ENCODE results near the gene GLRX3. TPM values are rescaled to one million over a fixed set of nuclear protein-coding genes. Genes with fewer than 3 reads are reported as not detected.

GLRX3 gene
- total and polyA plus RNA-seq, 3 experiments from 2014 or later = 78.6 to 169 (median 155) TPM

- DNase-seq = no peak
- Histone ChIP-seq H3K4me3 (ENCODE audit: low read length) (no peak overlapping the region), H3K27me3 (ENCODE audit: insufficient read depth, low read length, poor library complexity, severe bottlenecking) (no peaks in the 10 kb centered on the region), H3K36me3 (ENCODE audit: insufficient read depth, low read length) (peaks cover 27% of the 10 kb centered on the region), H3K4me1 (ENCODE audit: insufficient read depth, low read length) (no peaks in the 10 kb centered on the region), H3K9me3 (ENCODE audit: low read length) (no peaks in the 10 kb centered on the region), H3K27ac (ENCODE audit: low read depth, low read length) (no peak overlapping the region)
- Mint-ChIP-seq H3K9me3 (no peaks in the 10 kb centered on the region), H3K4me1 (peaks cover 18 to 40% (median 36%) of the 10 kb centered on the region in 3 donors), H3K36me3 (peaks cover 5 to 63% (median 27%) of the 10 kb centered on the region in 3 donors), H3K27ac (peak overlapping the region in 1 of 8 donors; percentile 25), H3K4me3 (no peak overlapping the region), H3K27me3 (no peaks in the 10 kb centered on the region)
- CTCF ChIA-PET = interaction anchor here (0.6 kb wide), 1 partner anchor 30 kb away, joined by 3 read pairs; no protein-coding TSS in a partner anchor
- POLR2A ChIA-PET = no interaction called here
These were observed 25.1 kb downstream of the GLRX3 start for GRCh38 chr10:130161331-130161730.

- Histone ChIP-seq H3K27ac (ENCODE audit: low read depth, low read length) (no peak overlapping the region), H3K4me1 (ENCODE audit: insufficient read depth, low read length) (peaks cover 28% of the 10 kb centered on the region), H3K9me3 (ENCODE audit: low read length) (no peaks in the 10 kb centered on the region), H3K4me3 (ENCODE audit: low read length) (no peak overlapping the region), H3K36me3 (ENCODE audit: insufficient read depth, low read length) (peaks cover 20% of the 10 kb centered on the region), H3K27me3 (ENCODE audit: insufficient read depth, low read length, poor library complexity, severe bottlenecking) (no peaks in the 10 kb centered on the region)
- H3K4me3 Mint-ChIP-seq = no peak overlapping the region
- no peak for DNase-seq
- no peaks in the 10 kb centered on the region for H3K27me3 Mint-ChIP-seq
- no peaks in the 10 kb centered on the region for H3K9me3 Mint-ChIP-seq
- ChIA-PET POLR2A (no interaction called here), CTCF (no interaction called here)
- peaks cover 0 to 73% (median 25%) of the 10 kb centered on the region in 3 donors for H3K36me3 Mint-ChIP-seq
- peaks cover 25 to 61% (median 40%) of the 10 kb centered on the region in 3 donors for H3K4me1 Mint-ChIP-seq
- H3K27ac Mint-ChIP-seq = no peak overlapping the region
These were observed 31.0 kb downstream of the GLRX3 start for GRCh38 chr10:130167193-130167592.

GRCh38 chr10:130167707-130168106 lies 31.5 kb downstream of the GLRX3 start:
- peaks cover 25 to 62% (median 40%) of the 10 kb centered on the region in 3 donors for H3K4me1 Mint-ChIP-seq
- peaks cover 0 to 71% (median 23%) of the 10 kb centered on the region in 3 donors for H3K36me3 Mint-ChIP-seq
- H3K27me3 ChIP-seq (ENCODE audit: insufficient read depth, low read length, poor library complexity, severe bottlenecking) = no peaks in the 10 kb centered on the region
- no peak overlapping the region for H3K4me3 Mint-ChIP-seq
- no peaks in the 10 kb centered on the region for H3K27me3 Mint-ChIP-seq
- no peak for DNase-seq
- H3K4me3 ChIP-seq (ENCODE audit: low read length) = no peak overlapping the region
- no peak overlapping the region for H3K27ac ChIP-seq (ENCODE audit: low read depth, low read length)
- H3K36me3 ChIP-seq (ENCODE audit: insufficient read depth, low read length) = peaks cover 15% of the 10 kb centered on the region
- H3K9me3 ChIP-seq (ENCODE audit: low read length) = no peaks in the 10 kb centered on the region
- no peaks in the 10 kb centered on the region for H3K9me3 Mint-ChIP-seq
- H3K4me1 ChIP-seq (ENCODE audit: insufficient read depth, low read length) = peaks cover 28% of the 10 kb centered on the region
- ChIA-PET POLR2A (no interaction called here), CTCF (no interaction called here)
- no peak overlapping the region for H3K27ac Mint-ChIP-seq

- CTCF ChIA-PET = no interaction called here
- POLR2A ChIA-PET = no interaction called here
These were observed 33.1 kb downstream of the GLRX3 start for GRCh38 chr10:130169136-130169859.

GRCh38 chr10:130171196-130171595 lies 35.0 kb downstream of the GLRX3 start:
- peaks cover 28% of the 10 kb centered on the region for H3K4me1 ChIP-seq (ENCODE audit: insufficient read depth, low read length)
- ChIA-PET CTCF (interaction anchor here (1.4 kb wide), 1 partner anchor 20 kb away, joined by 3 read pairs; no protein-coding TSS in a partner anchor), POLR2A (no interaction called here)
- H3K4me3 ChIP-seq (ENCODE audit: low read length) = no peak overlapping the region
- H3K36me3 ChIP-seq (ENCODE audit: insufficient read depth, low read length) = peaks cover 31% of the 10 kb centered on the region
- H3K27ac ChIP-seq (ENCODE audit: low read depth, low read length) = no peak overlapping the region
- Mint-ChIP-seq H3K36me3 (peaks cover 0 to 77% (median 21%) of the 10 kb centered on the region in 3 donors), H3K4me3 (peak overlapping the region in 4 of 7 donors; percentile 4 to 17 (median 6)), H3K4me1 (peaks cover 27 to 76% (median 43%) of the 10 kb centered on the region in 3 donors), H3K9me3 (no peaks in the 10 kb centered on the region), H3K27ac (peak overlapping the region in 6 of 8 donors; percentile 2 to 94 (median 20)), H3K27me3 (no peaks in the 10 kb centered on the region)
- no peaks in the 10 kb centered on the region for H3K27me3 ChIP-seq (ENCODE audit: insufficient read depth, low read length, poor library complexity, severe bottlenecking)
- H3K9me3 ChIP-seq (ENCODE audit: low read length) = no peaks in the 10 kb centered on the region
- DNase-seq = peak in 3 of 5 donors; percentile 14 to 67 (median 34)

More at GRCh38 chr10:130169136-130169859, 33.1 kb downstream of the GLRX3 start:
- H3K4me3 ChIP-seq (ENCODE audit: low read length) = no peak overlapping the region
- H3K9me3 ChIP-seq (ENCODE audit: low read length) = no peaks in the 10 kb centered on the region
- H3K9me3 Mint-ChIP-seq = no peaks in the 10 kb centered on the region
- H3K36me3 ChIP-seq (ENCODE audit: insufficient read depth, low read length) = peaks cover 25% of the 10 kb centered on the region
- H3K27ac ChIP-seq (ENCODE audit: low read depth, low read length) = no peak overlapping the region
- no peak overlapping the region for H3K27ac Mint-ChIP-seq
- H3K4me1 ChIP-seq (ENCODE audit: insufficient read depth, low read length) = peaks cover 28% of the 10 kb centered on the region
- H3K27me3 Mint-ChIP-seq = no peaks in the 10 kb centered on the region
- H3K4me3 Mint-ChIP-seq = peak overlapping the region in 4 of 7 donors; percentile 37 to 47 (median 42)
- no peak for DNase-seq
- peaks cover 0 to 79% (median 21%) of the 10 kb centered on the region in 3 donors for H3K36me3 Mint-ChIP-seq
- peaks cover 28 to 75% (median 43%) of the 10 kb centered on the region in 3 donors for H3K4me1 Mint-ChIP-seq
- H3K27me3 ChIP-seq (ENCODE audit: insufficient read depth, low read length, poor library complexity, severe bottlenecking) = no peaks in the 10 kb centered on the region

GRCh38 chr10:130174328-130174727 lies 38.1 kb downstream of the GLRX3 start:
- peaks cover 25% of the 10 kb centered on the region for H3K4me1 ChIP-seq (ENCODE audit: insufficient read depth, low read length)
- no peaks in the 10 kb centered on the region for H3K9me3 Mint-ChIP-seq
- CTCF ChIA-PET = no interaction called here
- no peaks in the 10 kb centered on the region for H3K9me3 ChIP-seq (ENCODE audit: low read length)
- H3K4me1 Mint-ChIP-seq = peaks cover 21 to 53% (median 28%) of the 10 kb centered on the region in 3 donors
- H3K36me3 ChIP-seq (ENCODE audit: insufficient read depth, low read length) = peaks cover 24% of the 10 kb centered on the region
- H3K4me3 ChIP-seq (ENCODE audit: low read length) = no peak overlapping the region
- H3K27ac ChIP-seq (ENCODE audit: low read depth, low read length) = no peak overlapping the region
- H3K27ac Mint-ChIP-seq = peak overlapping the region in 2 of 8 donors; percentile 64 to 71
- no peak overlapping the region for H3K4me3 Mint-ChIP-seq
- H3K27me3 Mint-ChIP-seq = no peaks in the 10 kb centered on the region
- H3K36me3 Mint-ChIP-seq = peaks cover 0 to 69% (median 15%) of the 10 kb centered on the region in 3 donors
- DNase-seq = no peak
- POLR2A ChIA-PET = no interaction called here
- H3K27me3 ChIP-seq (ENCODE audit: insufficient read depth, low read length, poor library complexity, severe bottlenecking) = no peaks in the 10 kb centered on the region

- H3K36me3 Mint-ChIP-seq = peaks cover 0 to 68% (median 15%) of the 10 kb centered on the region in 3 donors
- peaks cover 24% of the 10 kb centered on the region for H3K36me3 ChIP-seq (ENCODE audit: insufficient read depth, low read length)
- ChIA-PET CTCF (no interaction called here), POLR2A (no interaction called here)
- H3K9me3 Mint-ChIP-seq = no peaks in the 10 kb centered on the region
- H3K4me3 ChIP-seq (ENCODE audit: low read length) = no peak overlapping the region
- H3K9me3 ChIP-seq (ENCODE audit: low read length) = no peaks in the 10 kb centered on the region
- no peaks in the 10 kb centered on the region for H3K27me3 ChIP-seq (ENCODE audit: insufficient read depth, low read length, poor library complexity, severe bottlenecking)
- H3K27ac Mint-ChIP-seq = peak overlapping the region in 1 of 8 donors; percentile 40
- no peak overlapping the region for H3K27ac ChIP-seq (ENCODE audit: low read depth, low read length)
- H3K4me3 Mint-ChIP-seq = no peak overlapping the region
- H3K4me1 Mint-ChIP-seq = peaks cover 15 to 48% (median 24%) of the 10 kb centered on the region in 3 donors
- no peak for DNase-seq
- no peaks in the 10 kb centered on the region for H3K27me3 Mint-ChIP-seq
- H3K4me1 ChIP-seq (ENCODE audit: insufficient read depth, low read length) = peaks cover 17% of the 10 kb centered on the region
These were observed 38.9 kb downstream of the GLRX3 start for GRCh38 chr10:130175074-130175473.

GRCh38 chr10:130177250-130177649 lies 41.1 kb downstream of the GLRX3 start:
- Histone ChIP-seq H3K4me3 (ENCODE audit: low read length) (no peak overlapping the region), H3K27ac (ENCODE audit: low read depth, low read length) (no peak overlapping the region), H3K9me3 (ENCODE audit: low read length) (no peaks in the 10 kb centered on the region), H3K4me1 (ENCODE audit: insufficient read depth, low read length) (no peaks in the 10 kb centered on the region), H3K36me3 (ENCODE audit: insufficient read depth, low read length) (peaks cover 30% of the 10 kb centered on the region), H3K27me3 (ENCODE audit: insufficient read depth, low read length, poor library complexity, severe bottlenecking) (no peaks in the 10 kb centered on the region)
- no peak for DNase-seq
- Mint-ChIP-seq H3K36me3 (peaks cover 3 to 79% (median 14%) of the 10 kb centered on the region in 3 donors), H3K27me3 (no peaks in the 10 kb centered on the region), H3K4me1 (peaks cover 8 to 27% (median 17%) of the 10 kb centered on the region in 3 donors), H3K4me3 (no peak overlapping the region), H3K27ac (peak overlapping the region in 2 of 8 donors; percentile 38 to 66), H3K9me3 (no peaks in the 10 kb centered on the region)
- POLR2A ChIA-PET = no interaction called here
- CTCF ChIA-PET = no interaction called here

All from CD8-positive, alpha-beta memory T cell (primary cell).